PC-3 (cell line): ENCODE measurements around the gene TMTC1. TPM values are rescaled to one million over a fixed set of nuclear protein-coding genes. Genes with fewer than 3 reads are reported as not detected.

Experiments
- ATAC-seq: fragments of 200-7000 bp; cut with Tn5 transposase; 2 replicates; pipeline ENCODE4 v1.9.1; 2020; ENCODE audit warnings: mild to moderate bottlenecking, moderate library complexity
- BruUV-seq: library from RNA; stranded (reverse); fragments of 400-500 nt; replicated peaks from 2 replicates; lab custom pipeline; 2021; lab: Mats Ljungman, UMichigan
- CTCF ChIA-PET: fragments of 300-600 bp; sonication (Branson Sonifier 250); formaldehyde crosslinking; loops from one replicate; lab custom pipeline; 2022; ENCODE audit warnings: antibody characterized with exemption; lab: Charles Lee
- POLR2A ChIA-PET: fragments of 300-600 bp; sonication (Branson Sonifier 250); formaldehyde crosslinking; loops from one replicate; lab custom pipeline; 2022; ENCODE audit warnings: antibody characterized with exemption; ENCODE audit not compliant: unreplicated experiment; lab: Charles Lee
- DNase-seq: peaks from one replicate; pipeline ENCODE4 v3.0.0-alpha.2; 2015
- H2AFZ ChIP-seq: fragments of 300-600 bp; sonication (generic); 2 replicates; pipeline ENCODE4 v1.6.0; 2016; ENCODE audit warnings: antibody characterized with exemption, low read length
- H3F3A ChIP-seq: fragments of 300-600 bp; sonication (generic); one replicate; pipeline ENCODE4 v1.6.0; 2017; ENCODE audit warnings: antibody characterized with exemption, low read length, control low read depth, mild to moderate bottlenecking; ENCODE audit not compliant: unreplicated experiment
- H3K27ac ChIP-seq: fragments of 300-600 bp; sonication (generic); 2 replicates; pipeline ENCODE4 v1.5.1; 2016; ENCODE audit warnings: mild to moderate bottlenecking, low read length
- H3K27me3 ChIP-seq: fragments of 300-600 bp; sonication (generic); 2 replicates; pipeline ENCODE4 v1.6.1; 2016; ENCODE audit warnings: low read length, mixed read lengths
- H3K36me3 ChIP-seq: fragments of 300-600 bp; sonication (generic); 2 replicates; pipeline ENCODE4 v1.6.1; 2016; ENCODE audit warnings: low read depth, mixed run types, low read length, mixed read lengths
- H3K4me1 ChIP-seq: fragments of 300-600 bp; sonication (generic); 2 replicates; pipeline ENCODE4 v1.5.1; 2016; ENCODE audit warnings: low read length; ENCODE audit not compliant: insufficient read depth
- H3K4me2 ChIP-seq: fragments of 300-600 bp; sonication (generic); 2 replicates; pipeline ENCODE4 v1.6.0; 2016; ENCODE audit warnings: low read length
- H3K4me3 ChIP-seq: fragments of 300-600 bp; sonication (generic); 2 replicates; pipeline ENCODE4 v1.5.1; 2016; ENCODE audit warnings: mild to moderate bottlenecking, low read length, mixed read lengths
- H3K79me2 ChIP-seq: fragments of 300-600 bp; sonication (generic); 2 replicates; pipeline ENCODE4 v1.6.1; 2017; ENCODE audit warnings: low read length, mixed read lengths
- H3K9ac ChIP-seq: fragments of 300-600 bp; sonication (generic); 2 replicates; pipeline ENCODE4 v1.6.0; 2016; ENCODE audit warnings: mild to moderate bottlenecking, low read length
- H3K9me2 ChIP-seq: fragments of 300-600 bp; sonication (generic); replicated peaks from 2 replicates; pipeline ENCODE4 v1.6.1; 2016; ENCODE audit warnings: mixed run types, low read length, mixed read lengths
- H3K9me3 ChIP-seq: fragments of 300-600 bp; sonication (generic); 2 replicates; pipeline ENCODE4 v1.6.1; 2016; ENCODE audit warnings: low read length, mixed read lengths
- H4K20me1 ChIP-seq: fragments of 300-600 bp; sonication (generic); 2 replicates; pipeline ENCODE4 v1.6.1; 2016; ENCODE audit warnings: low read length, mixed read lengths
- EZH2 ChIP-seq: fragments of 300-600 bp; sonication (generic); IDR thresholded peaks from one replicate; pipeline ENCODE4 v1.6.1; 2017; ENCODE audit warnings: antibody characterized with exemption, mild to moderate bottlenecking, low read length; ENCODE audit not compliant: unreplicated experiment
- EZH2phosphoT487 ChIP-seq: fragments of 300-600 bp; sonication (generic); IDR thresholded peaks from 2 replicates; pipeline ENCODE4 v1.6.1; 2018; ENCODE audit warnings: mild to moderate bottlenecking, antibody characterized with exemption, low read length, borderline replicate concordance
- intact Hi-C: fragments of 100-400 bp; cut with micrococcal nuclease; formaldehyde crosslinking; loops from 2 replicates; pipeline ENCODE4 v1.9.0; 2023
- total RNA-seq: library from RNA; depleted of rRNA; stranded (reverse); fragments of >200 nt; gene quantifications from 2 replicates; pipeline ENCODE4 v1.2.3, GENCODE V29; 2014
- TF ChIP-seq, protein P1 (sequence below): fragments of 300-600 bp; sonication (generic); conservative IDR thresholded peaks from 2 replicates; pipeline ENCODE4 v1.5.1; 2017; ENCODE audit warnings: antibody characterized with exemption, low read depth, mild to moderate bottlenecking, low read length

Gene TMTC1
- total RNA-seq, 1 experiment from 2014 or later = 5.8 TPM

DNA sequence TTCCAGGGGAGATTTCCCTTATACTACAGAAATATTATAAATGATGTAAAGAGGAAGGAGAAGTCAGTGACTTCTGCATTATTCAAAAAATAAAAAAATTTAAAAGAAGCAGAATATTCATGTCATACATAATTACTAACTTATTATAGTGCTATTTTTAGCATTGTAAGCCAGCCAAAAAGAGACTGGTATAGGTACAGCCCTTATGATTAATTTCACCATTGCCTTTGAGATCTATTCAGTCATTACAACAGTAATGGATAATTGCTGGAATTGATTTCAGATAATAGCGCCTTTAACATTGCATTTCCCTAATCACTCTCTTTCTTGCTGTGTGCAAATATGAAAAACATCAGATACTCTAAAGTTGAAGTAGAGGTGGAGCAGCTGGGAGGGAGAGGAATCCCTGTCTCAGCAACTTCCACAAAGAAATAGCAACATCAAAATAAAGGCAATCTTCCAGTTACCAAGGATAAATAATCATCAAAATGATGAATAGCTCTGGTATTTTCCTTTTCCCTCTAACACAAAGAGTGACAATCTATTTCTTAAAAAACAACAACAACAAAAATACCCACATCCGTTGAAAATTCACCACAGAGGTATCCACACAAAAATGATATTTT is 214.5 kb downstream of the TMTC1 start:
- Histone ChIP-seq H3K36me3 (no peaks in the 10 kb centered on the region), H4K20me1 (no peaks in the 10 kb centered on the region), H3K9me2 (no peaks in the 10 kb centered on the region), H3K27ac (no peak overlapping the region), H3K9me3 (no peaks in the 10 kb centered on the region), H2AFZ (no peak overlapping the region), H3K4me2 (no peak overlapping the region), H3K9ac (no peak overlapping the region), H3K4me3 (no peak overlapping the region), H3K4me1 (peaks cover 24% of the 10 kb centered on the region), H3K79me2 (no peaks in the 10 kb centered on the region), H3F3A (no peaks in the 10 kb centered on the region), H3K27me3 (no peaks in the 10 kb centered on the region)
- intact Hi-C loops = loop anchor here (5.0 kb wide), 2 partner anchors 142 to 228 kb away; no protein-coding TSS in a partner anchor
- ChIA-PET CTCF (no interaction called here), POLR2A (no interaction called here)
- BruUV-seq = no TSS peak
- TF ChIP-seq, protein P1, sequence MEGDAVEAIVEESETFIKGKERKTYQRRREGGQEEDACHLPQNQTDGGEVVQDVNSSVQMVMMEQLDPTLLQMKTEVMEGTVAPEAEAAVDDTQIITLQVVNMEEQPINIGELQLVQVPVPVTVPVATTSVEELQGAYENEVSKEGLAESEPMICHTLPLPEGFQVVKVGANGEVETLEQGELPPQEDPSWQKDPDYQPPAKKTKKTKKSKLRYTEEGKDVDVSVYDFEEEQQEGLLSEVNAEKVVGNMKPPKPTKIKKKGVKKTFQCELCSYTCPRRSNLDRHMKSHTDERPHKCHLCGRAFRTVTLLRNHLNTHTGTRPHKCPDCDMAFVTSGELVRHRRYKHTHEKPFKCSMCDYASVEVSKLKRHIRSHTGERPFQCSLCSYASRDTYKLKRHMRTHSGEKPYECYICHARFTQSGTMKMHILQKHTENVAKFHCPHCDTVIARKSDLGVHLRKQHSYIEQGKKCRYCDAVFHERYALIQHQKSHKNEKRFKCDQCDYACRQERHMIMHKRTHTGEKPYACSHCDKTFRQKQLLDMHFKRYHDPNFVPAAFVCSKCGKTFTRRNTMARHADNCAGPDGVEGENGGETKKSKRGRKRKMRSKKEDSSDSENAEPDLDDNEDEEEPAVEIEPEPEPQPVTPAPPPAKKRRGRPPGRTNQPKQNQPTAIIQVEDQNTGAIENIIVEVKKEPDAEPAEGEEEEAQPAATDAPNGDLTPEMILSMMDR = no peak
- no peak for TF ChIP-seq EZH2
- DNase-seq (peak; percentile 44), ATAC-seq (no peak)

DNA sequence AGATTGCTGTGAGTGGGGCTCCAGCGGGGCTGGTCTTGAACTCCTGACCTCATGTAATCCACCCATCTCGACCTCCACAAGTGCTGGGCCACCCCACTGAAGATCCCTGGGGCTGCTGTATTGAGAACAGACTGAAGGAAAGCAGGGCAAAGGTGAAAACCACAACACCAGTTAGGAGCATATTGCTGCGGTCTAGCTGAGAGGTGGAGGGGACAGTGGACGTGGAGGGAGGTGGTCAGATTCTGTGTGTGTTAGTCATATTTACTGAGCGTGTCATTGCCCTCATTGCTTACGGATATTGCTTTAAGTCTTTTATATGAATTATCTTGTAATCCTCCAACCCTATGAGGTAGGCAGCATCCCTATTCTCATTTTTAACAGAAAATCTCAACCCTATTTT is 217.3 kb downstream of the TMTC1 start:
- H3K4me2 ChIP-seq = peak overlapping the region; percentile 67
- no peaks in the 10 kb centered on the region for H3K79me2 ChIP-seq
- H3K9ac ChIP-seq = peak overlapping the region; percentile 28; the same call in 1 of the 2 replicates
- peaks cover 36% of the 10 kb centered on the region for H3K4me1 ChIP-seq
- no peaks in the 10 kb centered on the region for H3K9me3 ChIP-seq
- H3F3A ChIP-seq = no peaks in the 10 kb centered on the region
- TF ChIP-seq EZH2 = no peak
- TF ChIP-seq, protein P1 = no peak
- no peak for TF ChIP-seq EZH2phosphoT487
- POLR2A ChIA-PET = interaction anchor here (0.5 to 0.6 kb wide), 2 partner anchors 111 to 495 kb away, joined by 6 to 7 read pairs; no protein-coding TSS in a partner anchor
- DNase-seq (peak; percentile 92), ATAC-seq (peak; percentile 84)
- no TSS peak for BruUV-seq
- H3K9me2 ChIP-seq = no peaks in the 10 kb centered on the region
- H2AFZ ChIP-seq = peak overlapping the region; percentile 28; the same call in 1 of the 2 replicates
- peaks cover 3% of the 10 kb centered on the region; the same call in 1 of the 2 replicates for H3K27me3 ChIP-seq
- peak overlapping the region; percentile 8; the same call in 1 of the 2 replicates for H3K4me3 ChIP-seq
- no peaks in the 10 kb centered on the region for H3K36me3 ChIP-seq
- H4K20me1 ChIP-seq = no peaks in the 10 kb centered on the region
- H3K27ac ChIP-seq = peak overlapping the region; percentile 76
- CTCF ChIA-PET = interaction anchor here (0.7 kb wide), 1 partner anchor 1230 kb away, joined by 3 read pairs; no protein-coding TSS in a partner anchor
- intact Hi-C loops = loop anchor here (1.0 to 5.0 kb wide), 4 partner anchors 15 to 231 kb away; no protein-coding TSS in a partner anchor

DNA sequence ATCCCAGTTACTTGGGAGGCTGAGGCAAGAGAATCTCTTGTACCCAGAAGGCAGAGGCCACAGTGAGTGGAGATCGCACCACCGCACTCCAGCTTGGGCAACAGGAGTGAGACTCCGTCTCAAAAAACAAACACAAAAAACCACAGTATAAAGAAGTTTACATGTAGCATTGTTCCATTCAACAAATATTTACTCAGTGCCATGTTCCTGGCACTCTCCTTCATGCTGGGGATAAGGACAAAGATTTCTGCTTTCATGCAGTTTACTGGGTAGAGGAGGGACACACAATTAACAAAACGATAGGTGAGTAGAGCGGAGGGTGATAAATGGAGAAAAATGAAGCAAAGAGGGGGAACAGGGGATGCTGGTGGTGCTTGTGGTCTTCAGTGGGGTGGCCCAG is 218.0 kb downstream of the TMTC1 start:
- no peaks in the 10 kb centered on the region for H3K9me3 ChIP-seq
- BruUV-seq = no TSS peak
- peak overlapping the region; percentile 28; the same call in 1 of the 2 replicates for H3K9ac ChIP-seq
- TF ChIP-seq EZH2 (no peak), EZH2phosphoT487 (no peak)
- TF ChIP-seq, protein P1 = no peak
- H3K4me2 ChIP-seq = peak overlapping the region; percentile 67
- H3F3A ChIP-seq = no peaks in the 10 kb centered on the region
- peaks cover 39% of the 10 kb centered on the region for H3K4me1 ChIP-seq
- no peaks in the 10 kb centered on the region for H4K20me1 ChIP-seq
- no peaks in the 10 kb centered on the region for H3K79me2 ChIP-seq
- peak overlapping the region; percentile 28; the same call in 1 of the 2 replicates for H2AFZ ChIP-seq
- intact Hi-C loops = loop anchor here (1.0 to 5.0 kb wide), 4 partner anchors 16 to 232 kb away; no protein-coding TSS in a partner anchor
- DNase-seq = peak; percentile 75
- H3K27ac ChIP-seq = peak overlapping the region; percentile 76
- ATAC-seq = peak; percentile 39
- ChIA-PET CTCF (no interaction called here), POLR2A (interaction anchor here (0.5 kb wide), 1 partner anchor 111 kb away, joined by 6 read pairs; no protein-coding TSS in a partner anchor)
- H3K4me3 ChIP-seq = peak overlapping the region; percentile 8; the same call in 1 of the 2 replicates
- peaks cover 8% of the 10 kb centered on the region; the same call in 1 of the 2 replicates for H3K27me3 ChIP-seq
- no peaks in the 10 kb centered on the region for H3K36me3 ChIP-seq
- H3K9me2 ChIP-seq = no peaks in the 10 kb centered on the region
